Amniotic stem cell (primary cell): ENCODE data around the gene VIPR2.

ENCODE experiments used
- DNase-seq: peaks from one replicate; lab custom pipeline; 2025; lab: John Stamatoyannopoulos, UW

Gene VIPR2

GRCh38 chr7:159023746-159024145, 120.9 kb downstream of the VIPR2 start:
- no peak for DNase-seq

GRCh38 chr7:159023206-159023605, 121.5 kb downstream of the VIPR2 start:
- no peak for DNase-seq

DNA sequence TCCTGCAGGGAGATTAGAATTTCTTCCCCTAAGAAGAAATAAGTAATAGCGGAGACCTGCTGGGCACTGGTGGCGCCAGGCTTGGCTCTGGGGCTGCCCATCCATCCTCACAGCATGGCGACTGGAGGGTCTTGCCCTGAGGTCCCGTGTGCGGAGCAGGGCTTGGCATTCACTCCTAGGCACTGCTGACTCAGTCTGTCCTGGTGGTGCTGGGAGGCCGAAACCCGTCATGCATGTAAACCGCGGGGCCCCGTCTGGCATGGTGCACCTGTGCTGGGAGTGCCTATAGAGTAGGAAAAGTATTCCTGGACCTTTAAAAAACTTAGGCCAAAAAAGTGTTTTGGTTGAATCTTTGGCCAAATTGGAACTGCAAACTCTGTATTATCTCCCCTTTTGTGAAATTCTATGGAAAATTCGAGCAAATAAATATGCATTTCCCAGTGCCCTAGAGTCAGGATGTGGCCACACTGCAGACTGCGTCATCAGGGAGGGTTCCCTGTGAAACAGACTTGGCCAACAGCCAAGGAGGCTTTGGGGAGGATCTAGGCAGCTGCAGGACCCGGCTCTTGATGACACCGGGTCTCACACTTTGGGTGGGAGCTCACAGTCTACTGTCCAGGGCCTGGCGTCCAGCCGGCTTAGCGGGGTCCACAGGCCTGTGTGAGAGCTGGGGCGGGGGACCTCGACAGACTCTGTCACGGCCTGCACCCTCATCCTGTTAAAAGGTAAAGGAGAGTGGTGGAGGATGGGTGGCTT, 122.3 kb downstream of the VIPR2 start:
- DNase-seq = no peak

DNA sequence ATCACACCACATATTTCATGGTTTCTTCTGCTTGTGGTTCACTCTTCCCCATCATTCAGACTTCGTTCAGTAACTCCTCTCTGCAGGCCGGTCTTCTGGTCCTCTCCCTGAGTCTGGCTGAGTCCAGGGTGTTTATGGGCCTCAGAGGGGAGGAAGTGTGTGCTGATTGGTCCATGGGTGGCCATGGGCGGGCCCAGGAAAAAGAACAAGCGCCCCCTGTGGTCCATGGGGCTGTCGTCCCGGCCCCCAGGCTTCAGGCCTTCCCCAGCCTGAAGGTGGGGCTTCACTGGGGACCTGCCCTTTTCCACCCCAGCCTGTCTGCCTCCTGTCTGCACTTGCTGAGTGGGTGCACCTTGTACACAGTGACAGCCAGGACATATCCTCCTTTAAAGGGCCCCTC, 123.7 kb downstream of the VIPR2 start:
- DNase-seq = no peak

DNA sequence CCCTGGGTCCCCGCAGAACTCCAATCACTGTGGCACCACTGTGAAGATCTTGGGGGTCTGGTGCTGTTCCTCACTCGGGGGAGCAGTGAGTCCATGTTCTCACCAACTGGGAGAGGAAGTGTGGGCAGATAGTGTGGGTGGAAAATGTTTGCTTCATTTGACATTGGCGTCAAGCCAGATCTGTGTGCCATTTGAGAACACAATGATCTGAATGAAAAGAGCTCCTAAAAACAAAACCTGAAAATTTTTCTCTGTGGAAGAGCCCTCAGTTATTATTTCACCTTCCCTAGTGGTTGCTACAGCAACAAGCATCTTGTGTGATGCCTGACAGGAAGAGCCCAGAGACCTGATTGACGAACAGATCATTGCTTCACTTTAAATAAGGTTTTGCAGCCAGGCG, 125.6 kb downstream of the VIPR2 start:
- DNase-seq = no peak

- DNase-seq = no peak
These were observed 126.9 kb downstream of the VIPR2 start for GRCh38 chr7:159017741-159018140.

DNA sequence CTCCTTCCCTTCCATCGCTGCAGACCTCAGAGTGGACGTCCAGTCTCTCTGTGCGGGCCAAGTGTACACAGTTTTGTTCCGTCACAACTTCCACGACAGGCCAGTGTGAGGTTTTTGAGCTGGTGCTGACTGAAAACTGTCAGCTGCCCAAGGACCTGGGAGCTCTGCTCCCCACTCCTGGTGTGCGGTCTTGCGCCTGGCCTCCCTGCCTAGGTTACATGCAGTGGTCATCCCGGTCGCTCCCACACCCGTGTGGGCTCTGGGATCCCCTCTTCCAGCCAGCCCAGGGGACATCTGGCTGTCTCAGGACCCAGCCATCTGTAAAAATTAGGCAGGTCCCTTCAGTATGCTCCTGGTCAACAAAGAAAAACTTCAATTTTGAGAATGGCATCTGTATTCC, 127.5 kb downstream of the VIPR2 start:
- DNase-seq = no peak

GRCh38 chr7:159016591-159016990, 128.1 kb downstream of the VIPR2 start:
- DNase-seq = no peak

GRCh38 chr7:159015454-159016410, 128.9 kb downstream of the VIPR2 start:
- no peak for DNase-seq

DNA sequence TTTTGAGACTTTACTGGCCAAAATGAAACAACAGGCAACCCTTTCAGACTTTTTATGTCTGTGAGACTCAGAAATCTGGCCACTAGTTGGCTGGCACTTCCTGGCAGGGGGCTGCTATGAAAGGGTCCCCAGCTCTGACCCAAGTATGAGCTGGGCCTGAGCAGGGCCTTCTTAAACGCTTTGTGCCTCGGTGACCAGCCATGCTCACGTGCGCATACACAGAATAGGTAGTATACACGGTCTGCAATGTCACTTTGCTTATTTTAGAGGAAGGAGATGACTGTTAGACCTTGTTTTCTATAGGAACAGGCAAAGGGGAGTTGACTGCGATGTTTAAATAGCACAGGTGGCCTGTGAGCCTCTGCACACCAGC, 129.6 kb downstream of the VIPR2 start:
- DNase-seq = no peak

- no peak for DNase-seq
These were observed 130.2 kb downstream of the VIPR2 start for GRCh38 chr7:159014297-159015062.

GRCh38 chr7:159013825-159014289, 130.8 kb downstream of the VIPR2 start:
- no peak for DNase-seq

DNA sequence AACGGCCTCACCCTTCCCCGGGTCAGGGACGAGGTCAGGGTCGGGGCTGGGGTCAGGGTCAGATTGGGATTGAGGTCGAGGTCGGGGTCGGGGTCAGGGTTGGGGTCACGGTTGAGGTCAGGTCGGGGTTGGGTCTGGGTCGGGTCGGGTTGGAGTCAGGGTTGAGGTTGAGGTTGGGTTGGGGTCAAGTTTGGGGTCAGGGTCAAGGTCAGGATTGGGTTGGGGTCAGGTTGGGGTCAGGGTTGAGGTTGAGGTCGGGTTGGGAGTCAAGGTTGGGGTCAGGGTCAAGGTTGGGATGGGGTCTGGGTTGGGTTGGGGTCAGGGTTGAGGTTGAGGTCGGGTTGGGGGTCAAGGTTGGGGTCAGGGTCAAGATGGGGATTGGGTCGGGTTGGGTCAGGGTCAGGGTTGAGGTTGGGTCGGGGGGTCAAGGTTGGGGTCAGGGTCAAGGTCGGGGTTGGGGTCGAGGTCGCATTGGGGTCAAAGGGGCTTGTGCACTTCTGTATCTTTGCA, 131.4 kb downstream of the VIPR2 start:
- DNase-seq = no peak

GRCh38 chr7:159012353-159013069, 132.2 kb downstream of the VIPR2 start:
- DNase-seq = no peak

- DNase-seq = no peak
These were observed 133.0 kb downstream of the VIPR2 start for GRCh38 chr7:159011722-159012022.

DNA sequence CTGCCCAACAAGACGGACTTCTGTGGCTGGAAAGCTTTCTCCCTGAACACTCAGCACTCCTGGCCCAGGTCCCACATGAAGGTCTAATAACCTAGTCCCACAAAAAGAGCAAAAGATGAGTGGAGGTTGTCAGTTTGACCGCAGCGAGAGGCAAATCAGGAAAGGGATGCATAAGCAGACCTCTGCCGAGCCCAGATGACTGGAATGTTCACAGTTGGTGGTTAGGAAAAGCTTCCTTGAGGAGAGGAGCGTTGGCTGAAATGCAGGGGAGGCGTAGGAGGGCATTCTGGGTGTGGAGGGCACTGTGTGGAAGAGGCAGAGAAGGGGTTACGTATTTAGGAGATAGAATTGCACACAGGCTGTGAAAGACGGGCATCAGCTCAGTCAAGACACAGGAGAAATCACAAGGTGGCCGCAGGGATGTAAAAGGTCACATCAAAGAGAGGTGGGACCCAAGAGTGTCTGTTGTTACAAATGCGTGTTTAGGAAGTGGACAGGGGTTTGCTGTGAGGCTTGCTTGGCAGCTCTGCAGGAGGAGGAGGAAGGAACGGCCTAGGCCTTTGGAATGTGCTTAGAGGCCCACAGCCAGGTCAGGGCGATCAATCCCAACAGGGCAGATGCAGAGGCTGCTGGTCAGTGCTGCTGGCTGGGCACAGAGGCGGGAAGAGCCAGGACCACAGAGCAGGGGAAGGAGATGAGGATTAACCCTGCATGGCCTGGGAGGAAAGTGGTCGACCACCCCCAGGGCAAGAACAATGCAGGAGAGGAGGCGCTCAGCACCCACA, 133.5 kb downstream of the VIPR2 start:
- no peak for DNase-seq

- no peak for DNase-seq
These were observed 134.3 kb downstream of the VIPR2 start for GRCh38 chr7:159010411-159010810.

GRCh38 chr7:159009951-159010350, 134.7 kb downstream of the VIPR2 start:
- no peak for DNase-seq

- no peak for DNase-seq
These were observed 136.2 kb downstream of the VIPR2 start for GRCh38 chr7:159008417-159008816.

DNA sequence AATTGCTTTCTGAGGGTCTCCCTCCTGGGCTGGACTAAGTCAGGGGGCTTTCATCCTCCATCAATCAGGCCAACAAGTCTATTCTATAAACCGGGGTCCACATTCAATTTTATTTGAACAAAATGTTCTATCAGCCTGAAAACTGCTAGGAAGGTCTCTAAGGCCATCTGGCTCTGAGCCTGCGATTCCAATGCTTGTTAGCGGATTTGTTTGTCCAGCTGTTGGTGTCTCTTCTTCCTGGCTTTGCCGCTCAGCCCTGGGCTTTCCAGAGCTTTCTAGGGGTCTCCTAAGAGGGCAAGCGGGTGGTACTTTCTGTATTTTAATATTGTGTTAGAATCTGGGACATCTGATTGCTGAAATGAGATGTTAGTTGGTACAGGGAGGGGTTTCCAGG, 136.7 kb downstream of the VIPR2 start:
- DNase-seq = no peak
